GM12878 (cell line): ENCODE measurements around the gene ZNF322. TPM values are rescaled to one million over a fixed set of nuclear protein-coding genes. Genes with fewer than 3 reads are reported as not detected.
"Not testable (repeated sequence)": the region's sequence is repeated elsewhere in the genome, so short reads cannot be mapped to it uniquely, and the experiment has no call there.

Experiments
- ATAC-seq: fragments of 200-7000 bp; cut with Tn5 transposase; 3 replicates; pipeline ENCODE4 v1.9.1; 2020; ENCODE audit warnings: mild to moderate bottlenecking, moderate library complexity
- BruUV-seq: library from RNA; stranded (reverse); fragments of 400-500 nt; replicated peaks from 2 replicates; lab custom pipeline; 2021; lab: Mats Ljungman, UMichigan
- CTCF ChIA-PET: fragments of 300-600 bp; sonication (Branson Sonifier 250); formaldehyde crosslinking; extraction: SDS; loops from one replicate; lab custom pipeline; 2021; ENCODE audit warnings: inconsistent platforms; lab: Yijun Ruan, JAX
- POLR2A ChIA-PET: fragments of 350-600 bp; formaldehyde crosslinking; extraction: SDS; loops from one replicate; lab custom pipeline; 2021; ENCODE audit warnings: inconsistent platforms; lab: Charles Lee
- RAD21 ChIA-PET: fragments of 300-600 bp; sonication (Branson Sonifier 250); formaldehyde crosslinking; loops from one replicate; lab custom pipeline; 2023; ENCODE audit warnings: antibody characterized with exemption; ENCODE audit not compliant: unreplicated experiment; lab: Charles Lee
- SMC1A ChIA-PET: fragments of 300-600 bp; sonication (Branson Sonifier 250); formaldehyde crosslinking; loops from one replicate; lab custom pipeline; 2023; ENCODE audit not compliant: unreplicated experiment, uncharacterized antibody; lab: Charles Lee
- DNase-seq: peaks from one replicate; pipeline ENCODE4 v3.0.0-alpha.2; 2011; ENCODE audit warnings: low read depth, low spot score
- FAIRE-seq: peaks from 3 replicates; lab custom pipeline; 2011; peaks lifted over from hg19 to GRCh38; lab: Jason Lieb, UNC
- H2AFZ ChIP-seq: 2 replicates; pipeline ENCODE4 v1.6.0; 2011; ENCODE audit warnings: low read depth, low read length, control low read depth; ENCODE audit not compliant: control insufficient read depth
- H3K27ac ChIP-seq: 2 replicates; pipeline ENCODE4 v1.5.1; 2011; ENCODE audit warnings: control low read depth; ENCODE audit not compliant: control insufficient read depth, insufficient read depth
- H3K27me3 ChIP-seq, 2 experiments: replicated peaks in 1 of 2; 2 replicates each; pipeline versions ENCODE4 v1.6.0 to v1.6.1; 2011; ENCODE audit warnings: low read length in 1 of 2; ENCODE audit not compliant: control insufficient read depth in 2 of 2, insufficient read depth in 2 of 2
- H3K36me3 ChIP-seq, 2 experiments: 2 replicates each; pipeline ENCODE4 v1.5.1; 2011; ENCODE audit warnings: low read length in 1 of 2; ENCODE audit not compliant: control insufficient read depth in 2 of 2, insufficient read depth in 2 of 2
- H3K4me1 ChIP-seq: 2 replicates; pipeline ENCODE4 v1.6.1; 2011; ENCODE audit warnings: mild to moderate bottlenecking, low read length, moderate library complexity, mixed read lengths; ENCODE audit not compliant: control insufficient read depth, insufficient read depth
- H3K4me2 ChIP-seq: 2 replicates; pipeline ENCODE4 v1.6.0; 2011; ENCODE audit warnings: control low read depth; ENCODE audit not compliant: control insufficient read depth, insufficient read depth
- H3K4me3 ChIP-seq: fragments of 200-600 bp; sonication (generic); 2 replicates; pipeline ENCODE4 v1.5.1; 2016
- H3K79me2 ChIP-seq: 2 replicates; pipeline ENCODE4 v1.6.0; 2011; ENCODE audit warnings: low read length; ENCODE audit not compliant: control insufficient read depth, insufficient read depth
- H3K9ac ChIP-seq: 2 replicates; pipeline ENCODE4 v1.8.0; 2011; ENCODE audit warnings: low read length, control low read depth, mixed read lengths; ENCODE audit not compliant: control insufficient read depth, insufficient read depth
- H3K9me3 ChIP-seq: replicated peaks from 3 replicates; pipeline ENCODE4 v1.5.1; 2011; ENCODE audit warnings: mild to moderate bottlenecking, low read length; ENCODE audit not compliant: control insufficient read depth, insufficient read depth
- H4K20me1 ChIP-seq: 2 replicates; pipeline ENCODE4 v1.6.0; 2011; ENCODE audit not compliant: control insufficient read depth, insufficient read depth
- BHLHE40 ChIP-seq, 2 experiments: fragments of 450-650 bp in 1 of 2; IDR thresholded peaks; 2 replicates each; pipeline ENCODE4 v1.6.1; 2011 to 2017; ENCODE audit warnings: low read depth in 2 of 2, borderline replicate concordance in 1 of 2, improper control_type of control experiment in 1 of 2, low read length in 1 of 2, mild to moderate bottlenecking in 1 of 2
- NBN ChIP-seq: fragments of 450-650 bp; IDR thresholded peaks from 2 replicates; pipeline ENCODE4 v1.6.1; 2016
- POLR2AphosphoS5 ChIP-seq: IDR thresholded peaks from 2 replicates; pipeline ENCODE4 v1.6.1; 2011; ENCODE audit warnings: mild to moderate bottlenecking, low read length, inconsistent platforms
- WGBS: methylation state at CpG from one replicate; pipeline ENCODE4 v1.1.6; 2016; ENCODE audit warnings: low lambda C conversion rate; ENCODE audit not compliant: insufficient replicate concordance, insufficient coverage; ENCODE audit errors: missing lambda C conversion rate; 5-methylcytosine and 5-hydroxymethylcytosine counted together
- in situ Hi-C: fragments of 300-500 bp; cut with MboI; formaldehyde crosslinking; loops from 9 replicates; pipeline ENCODE4 v1.14.3; 2018; ENCODE audit warnings: mixed read lengths
- intact Hi-C: fragments of 100-400 bp; cut with micrococcal nuclease; formaldehyde crosslinking; loops from one replicate; pipeline ENCODE4 v1.14.2; 2022; ENCODE audit not compliant: unreplicated experiment
- polyA plus RNA-seq, 11 experiments: library from polyadenylated mRNA; depleted of rRNA in 4 of 11; unstranded in 6 of 11; stranded (reverse) in 5 of 11; fragments of >200 nt; fragmentation: Nextera tagmentation in 4 of 11; fragmentation: Illumina TruSeq in 1 of 11; extraction: Ambion mirVana in 4 of 11; extraction: Trizol in 1 of 11; gene quantifications; 1 replicate in 1 of 11; 2 replicates in 10 of 11; pipeline versions ENCODE4 v1.2.1 to v1.2.3, GENCODE V29; 2011 to 2016; ENCODE audit warnings: inconsistent platforms in 2 of 11, missing spikeins in 2 of 11, low read depth in 1 of 11
- total RNA-seq, 4 experiments: library from RNA; depleted of rRNA in 3 of 4; stranded (reverse); fragments of >200 nt in 3 of 4; fragmentation: Illumina TruSeq in 1 of 4; extraction: Trizol in 1 of 4; gene quantifications; 2 replicates each; pipeline versions ENCODE4 v1.2.1 to v1.2.3, GENCODE V29; 2013 to 2021
- TF ChIP-seq, protein P1 (sequence below): IDR thresholded peaks from 2 replicates; pipeline ENCODE4 v1.6.1; 2011; ENCODE audit warnings: low read depth, low read length, improper control_type of control experiment, borderline replicate concordance

The ZNF322 gene
- total and polyA plus RNA-seq, 10 of the 15 experiments (the other 5 are each of a cell fraction or from before 2014, with no cell fraction given): 2.7 to 19.1 (median 11.9) TPM

GRCh38 chr6:26659042-26659999, at the start of gene ZNF322 (continued):
- TF ChIP-seq BHLHE40 (IDR thresholded peaks at IDR 0.05; ENCODE audit: borderline replicate concordance in 1 of 2, low read depth in 2 of 2, low read length in 1 of 2): peak in 1 of 2 experiments; percentile 63; a peak in 1 of 4 replicates
- 0 out of 2 replicates have a peak, but pooled peaks have one; percentile 60 for TF ChIP-seq NBN
- TF ChIP-seq, protein P1, sequence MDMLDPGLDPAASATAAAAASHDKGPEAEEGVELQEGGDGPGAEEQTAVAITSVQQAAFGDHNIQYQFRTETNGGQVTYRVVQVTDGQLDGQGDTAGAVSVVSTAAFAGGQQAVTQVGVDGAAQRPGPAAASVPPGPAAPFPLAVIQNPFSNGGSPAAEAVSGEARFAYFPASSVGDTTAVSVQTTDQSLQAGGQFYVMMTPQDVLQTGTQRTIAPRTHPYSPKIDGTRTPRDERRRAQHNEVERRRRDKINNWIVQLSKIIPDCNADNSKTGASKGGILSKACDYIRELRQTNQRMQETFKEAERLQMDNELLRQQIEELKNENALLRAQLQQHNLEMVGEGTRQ: peak; percentile 59
- TF ChIP-seq POLR2AphosphoS5: peak; percentile 66; the same call in 1 of the 2 replicates
- TF ChIP-seq, all 136 proteins: peak for 29

DNA sequence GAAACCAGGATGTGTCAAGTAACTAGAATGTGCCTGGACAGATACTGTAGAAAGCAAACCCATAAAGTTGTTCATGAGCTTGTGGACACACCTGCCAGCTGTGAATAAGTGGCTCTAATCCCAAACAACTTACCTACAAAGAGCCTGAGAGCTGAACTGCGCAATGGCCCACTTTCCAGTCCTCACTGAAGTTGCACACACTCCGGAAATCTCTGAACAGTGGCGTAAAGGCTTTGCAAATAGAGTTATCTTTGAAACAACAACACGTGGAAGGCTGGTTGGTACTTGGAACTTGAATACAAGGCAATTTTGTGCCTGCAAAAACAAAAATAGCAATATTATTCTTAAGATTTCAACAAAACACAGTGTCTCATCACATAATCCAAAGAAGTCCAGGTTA, 46.2 kb upstream of the ZNF322 start:
- H3K9me3 ChIP-seq, BruUV-seq, H3K9ac ChIP-seq, intact Hi-C loops, H3K4me1 ChIP-seq, SMC1A ChIA-PET, H3K79me2 ChIP-seq, ATAC-seq, H3K4me3 ChIP-seq, RAD21 ChIA-PET, H3K27me3 ChIP-seq, in situ Hi-C loops, H4K20me1 ChIP-seq, CTCF ChIA-PET, DNase-seq, H3K4me2 ChIP-seq, H2AFZ ChIP-seq, H3K36me3 ChIP-seq, H3K27ac ChIP-seq, POLR2A ChIA-PET, FAIRE-seq: not testable (repeated sequence)
- WGBS: no CpG with 5 or more reads among the region's 4 CpGs

GRCh38 chr6:26705352-26705751, 45.8 kb upstream of the ZNF322 start:
- in situ Hi-C loops, H3K27me3 ChIP-seq, H3K9ac ChIP-seq, RAD21 ChIA-PET, intact Hi-C loops, H4K20me1 ChIP-seq, BruUV-seq, FAIRE-seq, H3K4me1 ChIP-seq, H2AFZ ChIP-seq, SMC1A ChIA-PET, H3K4me3 ChIP-seq, ATAC-seq, H3K4me2 ChIP-seq, CTCF ChIA-PET, H3K79me2 ChIP-seq, H3K36me3 ChIP-seq, H3K27ac ChIP-seq, H3K9me3 ChIP-seq, POLR2A ChIA-PET, DNase-seq: not testable (repeated sequence)
- no CpG with 5 or more reads among the region's 5 CpGs for WGBS

DNA sequence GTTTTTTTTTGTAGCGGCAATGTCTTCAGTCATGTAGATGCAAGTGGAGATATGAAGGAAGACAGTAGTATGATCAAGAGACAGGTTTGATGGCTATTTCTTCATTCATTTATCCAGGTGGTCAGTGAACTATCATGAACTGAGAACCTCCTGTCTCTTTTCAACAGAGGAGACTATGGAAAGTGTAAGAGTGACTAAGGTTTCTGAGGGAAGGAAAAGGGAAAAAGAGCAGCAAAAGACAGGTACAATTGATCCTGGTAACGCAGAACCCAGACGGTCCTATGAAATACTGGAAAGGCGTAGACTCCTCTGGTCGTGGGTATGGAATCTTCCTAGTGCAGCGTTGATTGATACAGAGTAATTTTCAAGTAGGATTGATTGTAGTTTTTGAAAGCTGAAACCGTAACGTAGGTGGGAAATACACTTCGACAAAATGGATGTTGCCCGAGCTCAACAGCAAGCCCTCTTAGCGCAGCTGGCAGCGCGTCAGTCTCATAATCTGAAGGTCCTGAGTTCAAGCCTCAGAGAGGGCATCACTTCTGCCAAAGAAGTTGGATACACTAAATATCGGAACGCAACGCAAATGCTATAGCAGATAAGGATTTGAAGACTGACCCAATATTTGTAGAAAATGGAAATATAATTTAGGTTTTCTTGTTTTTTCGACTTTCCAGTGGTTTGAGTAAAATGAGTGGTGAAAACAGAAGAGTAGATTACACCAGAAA, 41.6 kb upstream of the ZNF322 start:
- H3K4me1 ChIP-seq, H3K9ac ChIP-seq, H3K27me3 ChIP-seq, FAIRE-seq, BruUV-seq, DNase-seq, RAD21 ChIA-PET, CTCF ChIA-PET, H3K27ac ChIP-seq, ATAC-seq, H3K79me2 ChIP-seq, H4K20me1 ChIP-seq, in situ Hi-C loops, intact Hi-C loops, H3K4me2 ChIP-seq, H3K36me3 ChIP-seq, H3K9me3 ChIP-seq, SMC1A ChIA-PET, H2AFZ ChIP-seq, H3K4me3 ChIP-seq, POLR2A ChIA-PET: not testable (repeated sequence)
- no CpG with 5 or more reads among the region's 17 CpGs for WGBS
